HG02970 (cell line): ENCODE data around the gene RNF182.
"Not testable (repeated sequence)": the region's sequence is repeated elsewhere in the genome, so short reads cannot be mapped to it uniquely, and the experiment has no call there.

ENCODE experiments used
- ATAC-seq: cut with Tn5 transposase; IDR thresholded peaks from one replicate; pipeline ENCODE4 v1.9.1; 2021; ENCODE audit warnings: mild to moderate bottlenecking, moderate library complexity, moderate number of reproducible peaks; ENCODE audit not compliant: unreplicated experiment, low FRiP score

RNF182 gene

GRCh38 chr6:13992417-13993055 is 67.8 kb downstream of the RNF182 start:
- no peak for ATAC-seq

- ATAC-seq = no peak
These were observed 68.7 kb downstream of the RNF182 start for GRCh38 chr6:13993416-13993815.

DNA sequence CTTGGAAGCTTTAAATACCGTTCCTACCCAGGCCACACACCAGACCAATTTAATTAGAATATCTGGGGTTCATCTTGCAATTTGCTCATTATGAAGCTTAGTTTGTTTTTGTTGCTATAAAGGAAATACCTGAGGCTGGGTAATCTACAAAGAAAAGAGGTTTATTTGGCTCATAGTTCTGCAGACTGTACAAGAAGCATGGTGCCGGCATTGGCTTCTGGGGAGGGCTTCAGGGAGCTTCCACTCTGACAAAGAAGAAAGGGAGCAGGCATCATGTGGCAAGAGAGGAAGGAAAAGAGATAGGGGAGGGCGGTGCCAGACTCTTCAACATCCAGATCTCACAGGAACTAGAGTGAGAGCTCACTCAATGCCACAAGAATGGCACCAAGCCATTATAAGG is 73.6 kb downstream of the RNF182 start:
- ATAC-seq = no peak

GRCh38 chr6:14000901-14001300 is 76.1 kb downstream of the RNF182 start:
- ATAC-seq = no peak

DNA sequence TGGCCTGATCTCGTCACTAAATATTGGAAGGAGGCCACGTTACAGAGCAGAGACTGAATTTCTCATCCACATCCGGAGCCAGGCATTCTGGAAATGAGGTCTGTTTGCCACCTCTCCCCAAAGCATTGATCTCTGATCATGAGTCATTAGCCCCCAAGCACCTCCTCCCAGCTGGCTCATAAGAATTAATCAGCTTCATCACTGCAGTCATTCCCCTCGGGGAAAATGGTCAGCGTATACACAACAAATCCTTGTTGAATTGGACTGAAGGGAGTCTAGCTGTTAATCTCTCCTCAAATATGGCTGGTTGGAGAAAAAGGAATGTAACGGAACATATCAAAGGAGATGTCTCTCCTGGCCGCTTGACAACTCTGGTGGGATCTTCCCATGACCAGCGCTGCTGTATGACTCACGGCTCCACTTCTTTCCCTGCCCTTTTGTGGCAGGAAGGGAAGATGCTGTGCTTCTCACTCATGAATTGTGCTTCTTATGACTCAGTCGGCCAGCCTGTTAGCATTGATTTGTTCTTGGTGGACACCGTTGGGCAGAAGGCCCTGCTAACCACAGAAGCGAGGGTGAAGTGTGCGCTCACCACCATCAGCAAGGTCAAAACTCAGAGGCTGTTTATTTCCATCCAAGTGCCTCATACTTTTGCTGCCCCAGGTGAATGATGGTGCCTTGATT is 76.7 kb downstream of the RNF182 start:
- ATAC-seq = no peak

GRCh38 chr6:14002176-14002947 is 77.6 kb downstream of the RNF182 start:
- ATAC-seq = no peak

GRCh38 chr6:14004258-14004657 is 79.5 kb downstream of the RNF182 start:
- no peak for ATAC-seq

DNA sequence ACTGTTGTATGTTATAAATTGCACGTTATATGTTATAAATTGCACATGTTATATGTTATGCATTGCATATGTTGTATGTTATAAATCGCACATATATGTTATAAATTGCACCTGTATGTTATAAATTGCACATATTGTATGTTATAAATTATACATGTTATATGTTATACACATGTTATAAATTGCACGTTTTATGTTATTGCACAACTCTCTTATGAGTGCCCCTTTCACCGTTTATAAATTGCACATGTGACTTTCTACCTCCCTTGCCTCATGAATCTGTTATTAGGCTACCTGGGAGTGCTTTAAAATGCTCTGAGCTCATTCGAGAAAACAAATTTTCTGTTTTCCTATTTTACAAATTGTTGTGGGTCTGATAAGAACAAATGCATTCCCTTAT is 84.1 kb downstream of the RNF182 start:
- ATAC-seq = no peak

DNA sequence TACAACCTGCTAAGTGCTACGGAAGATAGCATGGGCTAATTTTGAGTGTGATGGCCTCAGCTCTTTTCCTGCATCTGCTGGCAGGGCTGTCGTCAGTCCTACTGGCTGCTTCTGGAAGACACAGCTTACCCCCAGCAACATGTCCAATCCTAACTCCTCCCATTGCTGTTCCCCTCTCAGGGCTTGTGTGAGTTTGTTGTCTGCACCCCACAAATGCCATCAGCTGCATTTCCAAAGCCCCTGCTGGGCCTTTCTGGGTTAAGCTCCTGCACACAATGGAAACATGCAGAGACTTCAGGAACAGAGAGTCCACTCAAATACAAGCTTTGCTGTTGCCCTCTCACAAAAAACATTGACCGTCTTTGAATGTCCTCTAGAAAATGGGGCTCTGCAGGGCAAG is 84.7 kb downstream of the RNF182 start:
- ATAC-seq = no peak

- ATAC-seq = no peak
These were observed 85.5 kb downstream of the RNF182 start for GRCh38 chr6:14010275-14010674.

GRCh38 chr6:14012313-14013030 is 87.7 kb downstream of the RNF182 start:
- no peak for ATAC-seq

- no peak for ATAC-seq
These were observed 91.2 kb downstream of the RNF182 start for GRCh38 chr6:14015964-14016363.

DNA sequence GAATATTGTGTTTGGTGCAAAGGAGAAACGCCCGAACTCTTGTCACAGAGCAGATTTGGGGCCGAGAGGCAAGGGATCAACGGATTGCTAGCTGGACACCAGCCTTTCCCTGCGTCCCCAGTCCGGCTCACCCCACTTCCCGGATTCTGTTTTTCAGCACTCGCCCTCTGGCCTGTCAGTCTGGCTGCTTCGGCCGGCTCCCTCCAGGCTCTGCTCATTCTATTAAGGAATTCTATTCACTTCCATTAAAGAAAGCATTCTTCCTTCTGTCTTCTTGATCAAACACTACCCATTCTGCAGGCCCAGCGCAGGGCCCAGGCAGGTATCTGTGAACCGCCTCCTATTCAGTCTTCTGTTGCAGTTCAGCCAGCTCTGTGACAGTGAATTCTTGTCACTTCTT is 91.7 kb downstream of the RNF182 start:
- ATAC-seq = no peak

GRCh38 chr6:14016935-14017625 is 92.3 kb downstream of the RNF182 start:
- ATAC-seq = no peak

GRCh38 chr6:14017626-14018475 is 93.1 kb downstream of the RNF182 start:
- no peak for ATAC-seq

GRCh38 chr6:14018559-14018958 is 93.8 kb downstream of the RNF182 start:
- ATAC-seq = not testable (repeated sequence)

- no peak for ATAC-seq
These were observed 95.8 kb downstream of the RNF182 start for GRCh38 chr6:14020551-14020950.

DNA sequence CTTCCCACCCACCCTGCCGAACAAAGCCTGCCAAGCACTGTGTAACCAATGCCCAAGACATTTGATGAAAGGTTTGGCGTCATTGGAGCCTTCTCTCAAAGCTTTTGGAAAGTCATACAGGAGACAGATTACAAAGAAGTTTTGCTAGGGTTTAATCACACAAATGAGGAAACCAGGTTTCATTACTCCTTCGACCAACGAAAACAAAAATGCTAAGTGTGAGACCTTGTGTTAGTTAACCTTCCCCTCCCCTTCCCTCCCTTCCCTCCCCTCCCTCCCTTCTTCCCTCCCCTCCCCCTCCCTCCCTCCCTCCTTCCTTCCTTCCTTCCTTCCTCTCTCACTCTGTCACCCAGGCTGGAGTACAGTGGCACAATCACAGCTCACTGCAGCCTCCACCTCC is 96.7 kb downstream of the RNF182 start:
- ATAC-seq = no peak

GRCh38 chr6:14022673-14023072 is 97.9 kb downstream of the RNF182 start:
- ATAC-seq = no peak
